ENCODE results near the gene GLCE. TPM values are rescaled to one million over a fixed set of nuclear protein-coding genes. Genes with fewer than 3 reads are reported as not detected.
"Not testable (repeated sequence)": the region's sequence is repeated elsewhere in the genome, so short reads cannot be mapped to it uniquely, and the experiment has no call there.

The GLCE gene
- total RNA-seq, 1 experiment from 2014 or later, result 7.5 TPM

- H3K4me3 Mint-ChIP-seq (ENCODE audit: unreplicated experiment); H3K27ac Mint-ChIP-seq (ENCODE audit: low read depth, unreplicated experiment); intact Hi-C loops (cut with micrococcal nuclease); DNase-seq (ENCODE audit: unreplicated experiment); H3K27me3 Mint-ChIP-seq (ENCODE audit: insufficient read depth, unreplicated experiment); H3K9me3 Mint-ChIP-seq (ENCODE audit: unreplicated experiment); H3K36me3 Mint-ChIP-seq (ENCODE audit: insufficient read depth, unreplicated experiment); CTCF ChIA-PET; BruUV-seq (replicated peaks): not testable (repeated sequence)
- peaks cover 20% of the 10 kb centered on the region for H3K4me1 Mint-ChIP-seq (ENCODE audit: insufficient read depth, unreplicated experiment)
- POLR2A ChIA-PET, result interaction anchor here (1.6 kb wide), 1 partner anchor 9 kb away, joined by 7 read pairs; the partner anchor contains the start of gene GLCE
These were observed 9.1 kb downstream of the GLCE start for GRCh38 chr15:69169540-69169939.

GRCh38 chr15:69170597-69170996 is 10.2 kb downstream of the GLCE start:
- ChIA-PET CTCF (interaction anchor here (2.7 kb wide), 1 partner anchor 9 kb away, joined by 8 read pairs; no protein-coding TSS in a partner anchor), POLR2A (interaction anchor here (1.0 to 4.0 kb wide), 2 partner anchors 9 to 29 kb away, joined by 3 to 26 read pairs; partner anchors contain the start of gene GLCE)
- H3K27me3 Mint-ChIP-seq (ENCODE audit: insufficient read depth, unreplicated experiment), result no peaks in the 10 kb centered on the region
- no peak overlapping the region for H3K4me3 Mint-ChIP-seq (ENCODE audit: unreplicated experiment)
- BruUV-seq (replicated peaks), result no TSS peak
- no peak for DNase-seq (ENCODE audit: unreplicated experiment)
- TF ChIP-seq CTCF (IDR thresholded peaks at IDR 0.05; ENCODE audit: unreplicated experiment), result no peak
- no peak overlapping the region for H3K27ac Mint-ChIP-seq (ENCODE audit: low read depth, unreplicated experiment)
- no peaks in the 10 kb centered on the region for H3K36me3 Mint-ChIP-seq (ENCODE audit: insufficient read depth, unreplicated experiment)
- no peaks in the 10 kb centered on the region for H3K9me3 Mint-ChIP-seq (ENCODE audit: unreplicated experiment)
- intact Hi-C loops (cut with micrococcal nuclease), result no loop called here
- peaks cover 12% of the 10 kb centered on the region for H3K4me1 Mint-ChIP-seq (ENCODE audit: insufficient read depth, unreplicated experiment)

- intact Hi-C loops (cut with micrococcal nuclease), result no loop called here
- peak; percentile 21 for DNase-seq (ENCODE audit: unreplicated experiment)
- ChIA-PET POLR2A (interaction anchor here (0.9 to 4.0 kb wide), 3 partner anchors 11 to 55 kb away, joined by 3 to 26 read pairs (median 5); partner anchors contain the start of gene GLCE), CTCF (interaction anchor here (0.6 to 2.7 kb wide), 6 partner anchors 11 to 222 kb away, joined by 3 to 8 read pairs (median 3); no protein-coding TSS in a partner anchor)
- Mint-ChIP-seq H3K27ac (ENCODE audit: low read depth, unreplicated experiment) (no peak overlapping the region), H3K9me3 (ENCODE audit: unreplicated experiment) (no peaks in the 10 kb centered on the region), H3K4me3 (ENCODE audit: unreplicated experiment) (no peak overlapping the region), H3K36me3 (ENCODE audit: insufficient read depth, unreplicated experiment) (no peaks in the 10 kb centered on the region), H3K4me1 (ENCODE audit: insufficient read depth, unreplicated experiment) (peaks cover 9% of the 10 kb centered on the region), H3K27me3 (ENCODE audit: insufficient read depth, unreplicated experiment) (no peaks in the 10 kb centered on the region)
- BruUV-seq (replicated peaks), result no TSS peak
- no peak for TF ChIP-seq CTCF (IDR thresholded peaks at IDR 0.05; ENCODE audit: unreplicated experiment)
These were observed 12.4 kb downstream of the GLCE start for GRCh38 chr15:69172847-69173246.

- ChIA-PET POLR2A (interaction anchor here (1.1 to 2.0 kb wide), 4 partner anchors 9 to 118 kb away, joined by 3 to 8 read pairs (median 4); partner anchors contain the start of gene GLCE), CTCF (interaction anchor here (0.6 kb wide), 1 partner anchor 236 kb away, joined by 4 read pairs; no protein-coding TSS in a partner anchor)
- DNase-seq (ENCODE audit: unreplicated experiment), result no peak
- no peaks in the 10 kb centered on the region for H3K9me3 Mint-ChIP-seq (ENCODE audit: unreplicated experiment)
- no TSS peak for BruUV-seq (replicated peaks)
- H3K27ac Mint-ChIP-seq (ENCODE audit: low read depth, unreplicated experiment), result no peak overlapping the region
- H3K36me3 Mint-ChIP-seq (ENCODE audit: insufficient read depth, unreplicated experiment), result no peaks in the 10 kb centered on the region
- no peak overlapping the region for H3K4me3 Mint-ChIP-seq (ENCODE audit: unreplicated experiment)
- no peak for TF ChIP-seq CTCF (IDR thresholded peaks at IDR 0.05; ENCODE audit: unreplicated experiment)
- no peaks in the 10 kb centered on the region for H3K27me3 Mint-ChIP-seq (ENCODE audit: insufficient read depth, unreplicated experiment)
- H3K4me1 Mint-ChIP-seq (ENCODE audit: insufficient read depth, unreplicated experiment), result peaks cover 9% of the 10 kb centered on the region
- intact Hi-C loops (cut with micrococcal nuclease), result no loop called here
These were observed 15.1 kb downstream of the GLCE start for GRCh38 chr15:69175536-69175935.

Data from MCF 10A (cell line).